GM04503 (cell line): ENCODE data around the gene METTL3.

Experiments
- DNase-seq: peaks from one replicate; pipeline ENCODE4 v3.0.0-alpha.2; 2012; ENCODE audit warnings: low read depth

The METTL3 gene

GRCh38 chr14:21526672-21527317 lies 15.7 kb upstream of the METTL3 start:
- no peak for DNase-seq

DNA sequence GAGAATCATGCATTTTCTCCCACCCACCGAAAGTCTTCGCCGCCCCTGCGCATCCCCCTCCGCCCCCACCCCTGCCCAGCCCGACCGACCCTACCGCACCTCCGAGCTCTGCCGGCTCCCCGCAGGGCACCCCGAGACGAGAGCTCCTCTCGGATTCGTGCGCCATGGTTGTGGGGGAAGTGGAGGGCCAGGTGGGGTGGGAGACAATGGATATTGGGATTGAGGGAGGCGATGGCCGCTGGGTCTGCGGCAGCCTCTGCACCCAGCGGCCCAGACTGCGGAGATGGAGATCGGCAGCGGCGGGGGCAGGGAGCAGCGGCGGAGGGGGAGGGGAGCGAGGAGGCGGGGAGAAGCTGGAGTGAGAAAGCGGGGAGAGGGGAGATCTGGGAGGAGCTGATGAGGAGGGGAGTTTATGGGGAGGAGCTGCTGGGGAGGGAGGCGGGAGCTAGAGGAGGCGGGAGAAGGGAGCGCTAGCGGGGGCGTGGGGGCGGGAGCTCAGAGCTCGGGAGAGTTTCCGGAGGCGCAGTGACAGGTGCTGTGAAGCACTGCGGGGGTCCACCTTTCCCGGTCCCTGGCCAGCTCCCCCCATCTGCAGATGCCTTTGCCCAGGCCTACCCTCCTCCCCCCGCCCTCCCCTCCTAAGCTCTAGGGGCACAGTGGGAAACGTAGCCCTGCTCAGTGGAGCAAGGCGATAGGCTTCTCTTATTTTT lies 15.0 kb upstream of the METTL3 start, which contains the start of gene SALL2:
SALL2 (minus strand) TSS at position 385 of the 710 bp plus-strand sequence; CDS start at position 166, 219 bp downstream.
- no peak for DNase-seq

GRCh38 chr14:21525571-21525961 lies 14.4 kb upstream of the METTL3 start:
- DNase-seq: no peak

DNA sequence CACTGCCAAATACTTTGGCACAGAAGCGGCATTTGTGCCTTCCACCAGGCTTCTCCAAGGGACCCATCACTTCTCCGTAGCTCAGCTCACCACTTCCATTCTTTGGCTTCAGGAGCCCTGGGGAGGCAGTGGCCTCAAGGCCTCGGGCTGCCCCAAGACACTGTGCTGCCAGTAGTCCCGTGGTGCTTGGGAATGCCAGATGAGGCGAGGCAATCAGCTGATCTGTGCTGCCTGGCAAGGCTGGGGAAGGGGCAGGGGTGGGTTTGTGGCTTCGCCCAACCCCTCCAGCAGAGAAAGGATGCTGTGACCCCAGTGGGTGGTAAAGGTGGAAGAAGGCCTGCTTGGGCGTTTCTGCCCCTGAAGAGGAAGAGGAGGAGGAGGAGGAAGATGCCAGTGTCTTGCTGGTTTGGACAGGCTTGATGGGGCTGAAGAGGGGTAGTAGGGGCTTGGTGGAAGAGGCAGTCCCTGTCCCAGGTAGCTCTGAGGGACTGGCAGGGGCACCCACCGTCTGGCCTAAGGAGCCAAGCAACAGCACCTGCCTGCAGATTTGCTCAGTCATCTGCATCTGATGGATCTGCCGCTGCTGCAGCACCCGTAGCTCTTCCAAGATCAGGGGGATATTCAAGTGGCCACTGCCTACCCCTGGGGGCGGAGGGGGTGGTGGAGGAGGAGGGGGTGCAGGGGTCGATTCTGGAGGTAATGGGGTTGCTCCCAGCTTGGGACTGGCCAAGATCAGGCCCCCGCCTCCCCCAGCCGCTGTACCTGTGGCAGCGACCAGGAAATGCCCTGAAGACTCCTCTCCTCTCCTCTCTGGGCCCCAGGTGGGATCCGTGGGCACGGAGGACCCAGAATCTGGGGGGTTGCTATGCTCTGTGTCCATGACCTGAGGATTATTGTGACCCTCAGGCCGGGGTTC lies 13.7 kb upstream of the METTL3 start:
- DNase-seq: no peak

DNA sequence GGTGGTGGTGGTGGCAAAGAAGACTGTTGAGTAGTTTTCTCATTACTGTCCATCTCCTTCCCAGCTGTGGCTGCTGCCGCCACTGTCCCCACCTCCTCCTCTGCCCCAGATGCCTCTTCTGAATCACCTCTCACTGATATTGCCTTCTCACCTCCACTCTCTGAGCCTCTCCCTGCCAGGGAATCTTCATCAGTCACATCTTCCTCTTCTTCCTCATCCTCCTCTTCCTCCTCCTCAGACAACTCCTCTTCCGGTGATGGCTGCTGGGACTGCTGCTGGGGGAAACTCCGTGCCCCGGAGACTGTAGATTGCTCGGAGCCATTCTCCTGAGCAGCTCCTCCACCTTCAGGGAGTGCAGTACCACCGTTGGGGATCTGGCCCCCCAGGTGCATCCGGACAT lies 12.1 kb upstream of the METTL3 start:
- DNase-seq: no peak

GRCh38 chr14:21521501-21521900 lies 10.4 kb upstream of the METTL3 start:
- DNase-seq: peak; percentile 70

DNA sequence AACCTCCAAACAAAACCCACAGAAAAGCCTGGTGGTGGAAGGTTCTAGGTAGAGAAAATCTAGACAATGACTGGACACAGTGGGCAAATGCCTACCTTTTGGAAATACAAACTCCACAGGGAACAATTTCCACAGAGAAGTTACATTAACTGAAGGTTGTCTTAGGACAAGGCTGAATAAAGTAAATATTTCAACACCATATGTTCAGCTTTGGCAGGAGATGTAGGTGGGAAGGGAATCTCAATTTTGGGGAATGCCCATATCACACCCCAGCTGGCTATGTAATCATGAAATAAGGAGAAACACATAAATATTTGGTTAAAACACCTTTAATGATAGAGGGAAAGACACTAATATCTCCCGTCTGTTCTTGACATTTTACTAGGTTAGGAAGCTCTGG lies 9.6 kb upstream of the METTL3 start:
- no peak for DNase-seq

GRCh38 chr14:21518725-21519124 lies 7.6 kb upstream of the METTL3 start:
- DNase-seq: no peak

- no peak for DNase-seq
Observed at GRCh38 chr14:21514341-21514740, 3.2 kb upstream of the METTL3 start.

- no peak for DNase-seq
Observed at GRCh38 chr14:21509432-21510143, 1.6 kb downstream of the METTL3 start.

GRCh38 chr14:21506557-21506956 lies 4.6 kb downstream of the METTL3 start:
- DNase-seq: no peak

DNA sequence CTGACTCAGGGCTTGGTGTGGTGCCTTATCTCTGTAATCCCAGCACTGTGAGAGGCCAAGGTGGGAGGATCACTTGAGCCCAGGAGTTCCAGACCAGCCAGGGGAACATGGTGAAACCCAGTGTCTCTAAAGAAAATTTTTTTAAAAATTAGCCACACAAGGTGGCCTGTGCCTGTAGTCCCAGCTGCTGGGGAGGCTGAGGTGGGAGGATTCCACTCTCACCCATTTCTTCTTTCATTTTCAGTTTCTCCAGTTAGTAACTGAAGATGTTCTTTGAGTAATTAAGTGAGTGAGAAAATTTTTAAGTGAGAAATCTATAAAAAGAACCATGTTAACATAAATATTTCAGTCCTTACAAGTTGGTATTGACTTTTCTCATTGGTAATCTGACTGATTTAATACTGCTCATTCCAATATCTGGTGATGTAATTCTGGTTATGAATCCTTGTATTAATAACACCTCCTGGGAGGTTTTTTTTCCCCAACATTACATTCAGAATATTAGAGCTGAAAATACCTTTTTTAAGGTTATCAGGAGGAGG lies 6.1 kb downstream of the METTL3 start:
- DNase-seq: no peak

- DNase-seq: no peak
Observed at GRCh38 chr14:21503376-21503775, 7.8 kb downstream of the METTL3 start.

- no peak for DNase-seq
Observed at GRCh38 chr14:21501568-21501967, 9.6 kb downstream of the METTL3 start.

DNA sequence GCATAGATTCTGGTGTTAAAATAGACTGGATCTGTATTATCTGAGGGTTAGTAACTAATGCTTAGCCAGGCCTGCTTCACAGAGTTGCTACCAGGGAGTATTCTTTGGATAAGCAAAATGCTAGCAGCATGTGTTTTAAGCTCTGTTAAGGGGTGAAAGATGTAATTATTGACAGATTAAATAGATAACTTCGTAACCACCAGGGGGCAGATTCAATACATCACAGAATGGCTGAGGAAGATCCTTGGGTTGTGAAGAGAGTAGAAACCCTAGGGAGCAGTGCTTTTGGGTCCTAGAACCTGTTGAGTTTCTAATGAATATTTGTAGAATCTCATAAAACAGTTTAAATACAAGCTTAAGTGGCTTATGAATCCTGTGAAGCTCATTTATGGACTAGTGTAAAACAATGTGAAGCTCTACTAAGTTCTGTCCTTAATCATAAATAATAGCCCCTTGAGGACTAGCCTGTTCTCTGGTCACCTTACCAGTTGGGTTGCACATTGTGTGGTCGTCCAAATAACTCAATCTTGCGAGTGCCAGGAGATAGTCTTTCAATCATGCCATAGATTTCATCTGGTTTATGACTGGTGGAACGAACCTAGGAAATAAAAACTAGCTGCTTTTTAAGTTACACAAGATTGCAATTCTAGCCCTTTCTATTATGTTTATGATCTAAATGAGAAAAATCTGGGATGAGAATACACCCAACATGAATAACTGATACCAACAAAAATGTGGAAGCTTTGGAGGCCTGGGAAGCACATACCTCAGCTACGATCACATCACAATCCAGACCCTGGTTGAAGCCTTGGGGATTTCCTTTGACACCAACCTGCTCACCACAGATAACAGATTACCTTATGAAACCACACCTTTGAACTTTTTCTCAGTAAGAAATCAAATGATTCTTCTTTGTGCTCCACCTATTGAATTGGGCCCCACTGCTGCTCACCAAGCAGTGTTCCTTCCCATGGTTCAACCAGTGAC lies 12.3 kb downstream of the METTL3 start:
- DNase-seq: no peak

DNA sequence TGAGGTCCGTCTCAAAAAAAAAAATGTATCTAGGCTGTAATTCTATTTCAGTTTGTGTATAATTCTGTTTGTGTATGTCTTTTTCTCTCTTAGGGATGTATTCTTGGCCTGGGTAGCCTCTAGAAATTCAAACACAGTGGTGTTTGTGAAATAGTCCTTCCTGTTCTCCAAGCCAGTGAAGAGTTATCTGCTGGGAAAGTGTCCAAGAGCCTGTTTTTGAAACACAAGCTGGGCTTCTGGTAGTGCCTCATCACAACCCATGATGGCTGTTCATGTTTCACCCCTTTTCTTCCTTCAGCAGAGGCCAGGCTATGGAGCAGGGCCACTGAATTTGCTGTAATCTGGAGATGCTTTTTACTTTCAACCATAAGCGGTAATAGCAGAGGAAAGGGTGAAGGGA lies 14.7 kb downstream of the METTL3 start:
- no peak for DNase-seq

DNA sequence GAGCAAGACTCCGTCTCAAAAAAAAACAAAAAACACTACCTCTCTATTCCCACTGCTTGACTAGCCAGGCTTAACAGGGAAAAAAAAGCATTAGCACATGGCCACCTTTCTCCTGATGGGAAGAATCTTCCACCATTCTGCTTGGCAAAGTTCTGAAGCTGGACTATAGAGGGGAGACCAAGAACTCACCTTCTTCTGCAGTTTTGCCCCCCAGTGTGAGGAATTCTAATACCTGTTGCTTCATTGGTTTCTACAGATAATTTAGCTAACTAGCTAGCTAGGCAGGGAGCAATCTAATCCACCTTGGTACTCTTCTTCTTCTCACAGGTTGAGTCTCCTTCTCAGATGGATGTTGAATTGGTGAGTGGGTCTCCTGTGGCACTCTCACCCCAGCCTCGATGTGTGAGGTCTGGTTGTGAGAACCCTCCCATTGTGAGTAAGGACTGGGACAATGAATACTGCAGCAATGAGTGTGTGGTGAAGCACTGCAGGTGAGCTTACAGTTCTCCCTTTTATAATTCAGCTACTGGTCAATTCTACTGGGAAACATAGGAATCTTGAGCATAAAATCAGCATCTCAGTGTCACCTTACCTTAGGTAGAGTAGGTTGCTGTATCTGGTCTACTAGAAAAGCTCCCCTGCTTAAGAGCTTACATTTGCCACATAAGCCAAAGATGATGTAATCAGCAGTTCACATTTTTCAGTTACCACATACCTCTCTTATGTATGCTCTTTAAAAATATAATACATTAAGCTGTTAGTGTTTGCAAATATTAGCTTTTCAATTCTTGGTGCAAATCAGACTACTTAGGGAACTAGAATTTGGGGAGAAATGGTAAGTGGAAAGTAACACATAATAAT lies 16.0 kb downstream of the METTL3 start:
- no peak for DNase-seq

DNA sequence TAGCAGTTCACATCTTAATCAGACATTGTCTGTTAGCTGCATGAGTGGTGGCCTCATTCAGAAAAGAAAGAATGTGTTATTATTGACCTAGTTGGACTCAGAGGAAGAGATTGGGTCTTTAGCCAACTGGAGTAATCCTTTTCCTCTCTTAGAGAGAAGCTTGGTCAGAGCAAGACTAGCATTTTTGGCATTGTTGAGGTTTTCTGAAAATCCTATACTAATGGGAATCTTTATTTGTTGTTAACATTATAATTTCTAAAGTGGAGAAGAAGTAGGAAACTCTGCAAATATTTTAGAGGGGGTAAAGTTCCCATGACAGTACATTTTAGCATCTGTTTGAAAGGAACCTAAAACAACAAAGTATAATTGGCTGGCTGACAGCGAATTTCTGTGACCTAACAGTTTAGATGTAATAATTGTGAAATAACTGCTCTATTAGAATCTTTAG lies 24.5 kb downstream of the METTL3 start:
- peak; percentile 89 for DNase-seq

- peak; percentile 92 for DNase-seq
Observed at GRCh38 chr14:21476925-21477681, 34.0 kb downstream of the METTL3 start, which contains the start of the genes RAB2B and TOX4. Gene RAB2B, minus strand, starts transcription at chr14:21476959. Its CDS starts 87 bp downstream, at chr14:21476872. Gene TOX4, plus strand, starts transcription at chr14:21477195. Its CDS starts 84 bp downstream, at chr14:21477279.
